Panc1 (cell line): ENCODE data around the gene NAPA. TPM values are rescaled to one million over a fixed set of nuclear protein-coding genes. Genes with fewer than 3 reads are reported as not detected.

Experiments
- ATAC-seq: fragments of 200-7000 bp; cut with Tn5 transposase; 2 replicates; pipeline ENCODE4 v1.9.1; 2020; ENCODE audit warnings: mild to moderate bottlenecking, moderate library complexity
- BruUV-seq: library from RNA; stranded (reverse); fragments of 400-500 nt; replicated peaks from 2 replicates; lab custom pipeline; 2021; lab: Mats Ljungman, UMichigan
- CTCF ChIA-PET: fragments of 300-600 bp; sonication (Branson Sonifier 250); formaldehyde crosslinking; loops from one replicate; lab custom pipeline; 2022; ENCODE audit warnings: antibody characterized with exemption; lab: Charles Lee
- POLR2A ChIA-PET: fragments of 300-600 bp; sonication (Branson Sonifier 250); formaldehyde crosslinking; loops from one replicate; lab custom pipeline; 2022; ENCODE audit warnings: antibody characterized with exemption; lab: Charles Lee
- DNase-seq: peaks from one replicate; pipeline ENCODE4 v3.0.0-alpha.2; 2010; ENCODE audit warnings: low read depth, low spot score
- H3K27ac ChIP-seq: 2 replicates; pipeline ENCODE4 v1.5.1; 2011; ENCODE audit warnings: mild to moderate bottlenecking, low read length, inconsistent platforms
- H3K27me3 ChIP-seq: fragments of 200-500 bp; sonication (Bioruptor generic); 2 replicates; pipeline ENCODE4 v1.6.0; 2014; ENCODE audit warnings: low read length, inconsistent platforms; ENCODE audit not compliant: control insufficient read depth, insufficient read depth
- H3K36me3 ChIP-seq: fragments of 200-500 bp; sonication (Bioruptor generic); 2 replicates; pipeline ENCODE4 v1.5.1; 2014; ENCODE audit warnings: inconsistent platforms, mild to moderate bottlenecking, low read length, moderate library complexity; ENCODE audit not compliant: control insufficient read depth, insufficient read depth
- H3K4me1 ChIP-seq: 2 replicates; pipeline ENCODE4 v1.5.1; 2011; ENCODE audit warnings: inconsistent platforms, mild to moderate bottlenecking, low read length, moderate library complexity; ENCODE audit not compliant: control insufficient read depth, insufficient read depth
- H3K4me3 ChIP-seq, 2 experiments: 2 replicates each; pipeline ENCODE4 v1.5.1; 2011 to 2012; ENCODE audit warnings: low read depth in 2 of 2, low read length in 2 of 2, mild to moderate bottlenecking in 2 of 2, inconsistent platforms in 1 of 2, moderate library complexity in 1 of 2
- H3K9me3 ChIP-seq: fragments of 200-500 bp; sonication (Bioruptor generic); 2 replicates; pipeline ENCODE4 v1.5.1; 2014; ENCODE audit warnings: low read depth, mild to moderate bottlenecking, inconsistent platforms, low read length, moderate library complexity; ENCODE audit not compliant: control insufficient read depth, insufficient read depth
- POLR2AphosphoS5 ChIP-seq: IDR thresholded peaks from 2 replicates; pipeline ENCODE4 v1.6.1; 2012; ENCODE audit warnings: mild to moderate bottlenecking, low read depth, low read length, moderate library complexity
- SIN3A ChIP-seq: IDR thresholded peaks from 2 replicates; pipeline ENCODE4 v1.6.1; 2012; ENCODE audit warnings: low read depth, mild to moderate bottlenecking, low read length, moderate library complexity, borderline replicate concordance; ENCODE audit not compliant: insufficient read depth
- TCF7L2 ChIP-seq: IDR thresholded peaks from 2 replicates; pipeline ENCODE4 v1.6.1; 2011; ENCODE audit warnings: mild to moderate bottlenecking, low read depth, low read length, inconsistent platforms
- in situ Hi-C: cut with HindIII; loops from 2 replicates; pipeline ENCODE4 v1.10.0; 2016; ENCODE audit warnings: low sequenced_read_pairs, low pct_unique_long_range_greater_than_20kb
- intact Hi-C: fragments of 100-400 bp; cut with micrococcal nuclease; formaldehyde crosslinking; loops from one replicate; pipeline ENCODE4 v1.10.0; 2022; ENCODE audit not compliant: unreplicated experiment
- total RNA-seq: library from RNA; stranded (reverse); gene quantifications from one replicate; pipeline ENCODE4 v1.2.1, GENCODE V29; 2021; ENCODE audit not compliant: unreplicated experiment
- TF ChIP-seq, protein P1 (sequence below): fragments of 450-650 bp; IDR thresholded peaks from 2 replicates; pipeline ENCODE4 v1.5.1; 2017; ENCODE audit warnings: mild to moderate bottlenecking
- TF ChIP-seq, protein P2 (sequence below), 2 experiments: IDR thresholded peaks; 2 replicates each; pipeline ENCODE4 v1.6.1; 2011 to 2012; ENCODE audit warnings: low read depth in 2 of 2, control low read depth in 1 of 2, low read length in 1 of 2, mild to moderate bottlenecking in 1 of 2, moderate library complexity in 1 of 2; ENCODE audit not compliant: insufficient read depth in 1 of 2

The NAPA gene
- total RNA-seq, 1 experiment from 2014 or later = 71.0 TPM

DNA sequence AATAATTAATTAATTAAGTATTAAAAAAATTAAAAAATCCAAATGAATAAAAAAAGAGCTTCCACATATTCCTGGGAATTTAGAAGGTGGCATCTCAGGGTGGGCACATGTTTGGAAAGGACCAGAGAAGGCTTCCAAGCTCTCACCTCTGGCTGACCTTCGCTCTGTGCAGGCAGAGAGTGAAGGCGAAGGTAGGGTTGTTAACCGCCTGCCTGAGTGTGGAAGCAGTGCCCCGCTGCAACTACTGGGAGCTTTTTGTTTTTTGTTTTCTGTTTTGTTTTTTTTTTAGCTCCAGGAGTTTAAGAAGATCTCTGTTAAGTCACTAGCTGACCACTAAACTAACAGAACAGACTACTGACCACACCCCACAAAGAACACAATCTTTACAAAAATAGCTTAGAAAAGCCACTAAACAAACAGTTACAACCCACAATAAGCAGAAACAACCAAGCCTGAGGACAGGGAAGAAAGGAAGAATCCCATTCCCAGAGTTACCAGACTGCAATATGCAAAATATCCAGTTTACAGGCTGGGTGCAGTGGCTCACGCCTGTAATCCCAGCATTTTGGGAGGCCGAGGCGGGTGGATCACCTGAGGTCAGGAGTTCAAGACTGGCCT is 46.7 kb upstream of the NAPA start:
- ChIA-PET CTCF (no interaction called here), POLR2A (interaction anchor here (0.7 kb wide), 1 partner anchor 10 kb away, joined by 3 read pairs; no protein-coding TSS in a partner anchor)
- H3K4me3 ChIP-seq = no peak overlapping the region
- H3K9me3 ChIP-seq = no peaks in the 10 kb centered on the region
- ATAC-seq (no peak), DNase-seq (no peak)
- TF ChIP-seq POLR2AphosphoS5 = no peak
- TF ChIP-seq, protein P1, sequence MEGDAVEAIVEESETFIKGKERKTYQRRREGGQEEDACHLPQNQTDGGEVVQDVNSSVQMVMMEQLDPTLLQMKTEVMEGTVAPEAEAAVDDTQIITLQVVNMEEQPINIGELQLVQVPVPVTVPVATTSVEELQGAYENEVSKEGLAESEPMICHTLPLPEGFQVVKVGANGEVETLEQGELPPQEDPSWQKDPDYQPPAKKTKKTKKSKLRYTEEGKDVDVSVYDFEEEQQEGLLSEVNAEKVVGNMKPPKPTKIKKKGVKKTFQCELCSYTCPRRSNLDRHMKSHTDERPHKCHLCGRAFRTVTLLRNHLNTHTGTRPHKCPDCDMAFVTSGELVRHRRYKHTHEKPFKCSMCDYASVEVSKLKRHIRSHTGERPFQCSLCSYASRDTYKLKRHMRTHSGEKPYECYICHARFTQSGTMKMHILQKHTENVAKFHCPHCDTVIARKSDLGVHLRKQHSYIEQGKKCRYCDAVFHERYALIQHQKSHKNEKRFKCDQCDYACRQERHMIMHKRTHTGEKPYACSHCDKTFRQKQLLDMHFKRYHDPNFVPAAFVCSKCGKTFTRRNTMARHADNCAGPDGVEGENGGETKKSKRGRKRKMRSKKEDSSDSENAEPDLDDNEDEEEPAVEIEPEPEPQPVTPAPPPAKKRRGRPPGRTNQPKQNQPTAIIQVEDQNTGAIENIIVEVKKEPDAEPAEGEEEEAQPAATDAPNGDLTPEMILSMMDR = no peak
- TF ChIP-seq SIN3A = no peak
- in situ Hi-C loops (no loop called here), intact Hi-C loops (no loop called here)
- no peak overlapping the region for H3K27ac ChIP-seq
- H3K36me3 ChIP-seq = no peaks in the 10 kb centered on the region
- H3K4me1 ChIP-seq = no peaks in the 10 kb centered on the region
- no peaks in the 10 kb centered on the region for H3K27me3 ChIP-seq
- BruUV-seq = no TSS peak

DNA sequence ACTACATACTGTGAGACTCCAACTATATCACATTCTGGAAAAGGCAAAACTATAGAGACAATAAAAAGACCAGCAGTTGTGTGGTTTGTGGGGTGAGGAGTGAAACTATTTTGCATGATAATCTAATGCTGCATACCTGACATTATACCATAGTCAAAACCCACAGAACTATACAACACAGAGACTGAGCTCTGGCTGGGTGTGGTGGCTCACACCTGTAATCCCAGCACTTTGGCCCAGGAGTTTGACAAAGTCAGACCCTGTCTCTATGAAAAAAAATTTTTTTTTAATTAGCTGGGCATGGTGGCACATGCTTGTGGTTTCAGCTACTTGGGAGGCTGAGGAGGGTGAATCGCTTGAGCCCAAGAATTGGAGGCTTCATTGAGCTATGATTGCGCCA is 46.1 kb upstream of the NAPA start:
- Histone ChIP-seq H3K36me3 (no peaks in the 10 kb centered on the region), H3K4me1 (no peaks in the 10 kb centered on the region), H3K27me3 (no peaks in the 10 kb centered on the region), H3K4me3 (no peak overlapping the region), H3K9me3 (no peaks in the 10 kb centered on the region), H3K27ac (no peak overlapping the region)
- POLR2A ChIA-PET = interaction anchor here (0.7 kb wide), 1 partner anchor 10 kb away, joined by 3 read pairs; no protein-coding TSS in a partner anchor
- TF ChIP-seq TCF7L2 (no peak), POLR2AphosphoS5 (no peak), SIN3A (no peak)
- TF ChIP-seq, protein P1 = no peak
- TF ChIP-seq, protein P2, sequence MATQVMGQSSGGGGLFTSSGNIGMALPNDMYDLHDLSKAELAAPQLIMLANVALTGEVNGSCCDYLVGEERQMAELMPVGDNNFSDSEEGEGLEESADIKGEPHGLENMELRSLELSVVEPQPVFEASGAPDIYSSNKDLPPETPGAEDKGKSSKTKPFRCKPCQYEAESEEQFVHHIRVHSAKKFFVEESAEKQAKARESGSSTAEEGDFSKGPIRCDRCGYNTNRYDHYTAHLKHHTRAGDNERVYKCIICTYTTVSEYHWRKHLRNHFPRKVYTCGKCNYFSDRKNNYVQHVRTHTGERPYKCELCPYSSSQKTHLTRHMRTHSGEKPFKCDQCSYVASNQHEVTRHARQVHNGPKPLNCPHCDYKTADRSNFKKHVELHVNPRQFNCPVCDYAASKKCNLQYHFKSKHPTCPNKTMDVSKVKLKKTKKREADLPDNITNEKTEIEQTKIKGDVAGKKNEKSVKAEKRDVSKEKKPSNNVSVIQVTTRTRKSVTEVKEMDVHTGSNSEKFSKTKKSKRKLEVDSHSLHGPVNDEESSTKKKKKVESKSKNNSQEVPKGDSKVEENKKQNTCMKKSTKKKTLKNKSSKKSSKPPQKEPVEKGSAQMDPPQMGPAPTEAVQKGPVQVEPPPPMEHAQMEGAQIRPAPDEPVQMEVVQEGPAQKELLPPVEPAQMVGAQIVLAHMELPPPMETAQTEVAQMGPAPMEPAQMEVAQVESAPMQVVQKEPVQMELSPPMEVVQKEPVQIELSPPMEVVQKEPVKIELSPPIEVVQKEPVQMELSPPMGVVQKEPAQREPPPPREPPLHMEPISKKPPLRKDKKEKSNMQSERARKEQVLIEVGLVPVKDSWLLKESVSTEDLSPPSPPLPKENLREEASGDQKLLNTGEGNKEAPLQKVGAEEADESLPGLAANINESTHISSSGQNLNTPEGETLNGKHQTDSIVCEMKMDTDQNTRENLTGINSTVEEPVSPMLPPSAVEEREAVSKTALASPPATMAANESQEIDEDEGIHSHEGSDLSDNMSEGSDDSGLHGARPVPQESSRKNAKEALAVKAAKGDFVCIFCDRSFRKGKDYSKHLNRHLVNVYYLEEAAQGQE (IDR thresholded peaks at IDR 0.05; ENCODE audit: insufficient read depth in 1 of 2, low read depth in 2 of 2, low read length in 1 of 2) = no peak
- intact Hi-C loops (no loop called here), in situ Hi-C loops (no loop called here)
- DNase-seq (no peak), ATAC-seq (no peak)
- no TSS peak for BruUV-seq
- CTCF ChIA-PET = no interaction called here
